ENCODE measurements around the gene ASCL2.

The ASCL2 gene, protein sequence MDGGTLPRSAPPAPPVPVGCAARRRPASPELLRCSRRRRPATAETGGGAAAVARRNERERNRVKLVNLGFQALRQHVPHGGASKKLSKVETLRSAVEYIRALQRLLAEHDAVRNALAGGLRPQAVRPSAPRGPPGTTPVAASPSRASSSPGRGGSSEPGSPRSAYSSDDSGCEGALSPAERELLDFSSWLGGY

DNA sequence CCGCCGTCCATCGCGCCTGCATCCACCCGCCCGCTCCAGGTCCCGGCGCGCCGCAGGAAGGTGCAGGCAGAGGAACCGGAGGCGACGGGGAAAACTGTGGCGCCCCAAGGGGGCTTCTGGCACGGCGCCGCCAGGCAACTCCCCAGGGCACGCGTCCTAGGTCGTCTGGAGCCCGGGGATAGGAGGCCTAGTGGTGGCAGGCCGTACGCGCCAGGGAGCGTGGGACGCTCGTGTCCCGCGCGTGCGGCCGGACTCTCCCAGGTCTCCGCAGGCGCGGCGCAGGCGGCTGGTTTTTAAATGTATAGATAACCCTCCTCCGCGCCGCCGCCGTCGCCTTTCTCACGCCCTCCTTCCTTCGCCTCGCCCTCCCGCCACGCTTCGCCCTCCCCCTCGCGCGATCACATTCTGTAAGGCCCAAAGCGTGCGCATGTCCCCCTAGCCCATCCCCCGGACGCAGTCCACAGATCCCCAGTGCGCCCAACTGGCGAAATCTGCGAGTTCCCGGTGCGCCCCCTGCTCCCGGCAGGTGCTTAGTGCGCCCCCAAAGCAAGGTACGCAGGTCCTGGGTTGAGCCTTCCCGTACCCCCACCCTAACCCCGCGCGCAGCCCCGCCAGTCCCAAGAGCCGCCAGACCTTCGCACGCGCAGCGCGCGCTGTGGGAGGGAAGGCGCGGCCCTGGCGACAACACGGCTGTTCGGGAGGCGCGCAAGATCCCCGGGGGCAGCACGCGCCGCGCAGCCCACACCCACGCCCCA lies at the start of gene ASCL2:
Gene ASCL2, minus strand, starts transcription at position 267 of the 755 bp plus-strand sequence. Its CDS starts 256 bp downstream, at position 11.
- no peak for DNase-seq

DNA sequence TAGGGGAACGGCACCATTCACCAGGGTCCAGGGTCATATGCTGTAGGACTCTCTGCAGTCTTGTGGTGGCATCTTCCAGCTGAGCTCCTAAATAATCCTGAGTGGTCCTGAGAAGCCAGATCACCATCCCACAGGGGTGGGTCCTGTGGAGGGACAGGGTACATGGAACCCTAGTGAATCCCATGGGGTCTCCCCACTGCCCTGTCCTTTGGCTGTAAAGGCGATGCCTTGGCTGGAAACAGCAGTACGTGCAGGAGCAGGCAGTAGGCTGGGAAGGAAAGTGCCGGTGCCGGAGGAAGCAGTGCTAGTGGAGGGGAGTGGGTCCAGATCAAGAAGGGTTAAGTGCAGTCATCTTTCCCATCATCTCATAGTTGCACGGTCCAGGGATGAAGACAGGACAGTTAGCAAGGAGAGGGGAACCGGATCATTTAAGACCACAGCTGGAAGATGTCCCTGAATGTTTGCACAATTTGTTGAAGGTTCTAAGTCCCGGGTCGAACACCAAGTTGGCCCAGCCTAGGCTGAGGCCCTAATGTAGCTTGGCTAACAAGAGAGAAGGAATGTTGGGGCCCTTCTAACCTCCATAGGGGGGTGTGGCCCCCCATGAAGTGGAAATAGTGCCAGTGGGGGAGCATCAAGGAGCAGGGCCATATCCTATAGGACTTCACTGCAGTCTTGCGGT lies 49.5 kb upstream of the ASCL2 start:
- DNase-seq, result no peak

DNA sequence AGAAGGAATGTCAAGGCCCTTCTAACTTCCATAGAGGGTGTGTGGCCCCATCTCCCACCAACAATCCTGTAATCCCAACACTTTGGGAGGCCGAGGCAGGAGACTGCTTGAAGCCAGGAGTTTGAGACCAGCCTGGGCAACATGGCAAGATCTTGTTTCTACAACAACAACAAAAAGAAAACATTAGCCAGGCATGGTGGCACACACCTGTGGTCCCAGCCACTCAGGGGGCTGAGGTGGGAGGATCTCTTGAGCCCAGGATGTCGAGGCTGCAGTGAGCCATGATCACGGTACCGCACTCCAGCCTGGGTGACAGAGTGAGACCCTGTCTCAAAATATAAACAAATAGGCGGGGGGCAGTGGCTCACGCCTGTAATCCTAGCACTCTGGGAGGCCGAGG lies 48.3 kb upstream of the ASCL2 start:
- no peak for DNase-seq

DNA sequence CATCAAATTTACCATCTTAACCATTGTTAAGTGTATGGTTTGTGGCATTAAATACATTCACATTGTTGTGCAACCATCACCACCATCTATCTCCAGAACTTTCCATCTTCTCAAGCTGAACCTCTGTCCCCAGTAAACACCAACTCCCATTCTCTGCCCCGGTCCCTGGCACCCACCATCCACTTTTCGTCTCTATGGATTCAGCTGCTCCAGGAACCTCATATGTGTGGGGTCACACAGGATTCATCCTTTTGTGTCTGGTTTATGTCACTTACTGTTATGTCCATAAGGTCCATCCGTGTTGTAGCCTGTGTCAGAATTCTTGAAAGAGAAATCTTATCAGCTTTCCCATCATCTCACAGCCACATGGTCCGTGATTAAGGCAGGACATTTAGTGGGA lies 47.7 kb upstream of the ASCL2 start:
- no peak for DNase-seq

DNA sequence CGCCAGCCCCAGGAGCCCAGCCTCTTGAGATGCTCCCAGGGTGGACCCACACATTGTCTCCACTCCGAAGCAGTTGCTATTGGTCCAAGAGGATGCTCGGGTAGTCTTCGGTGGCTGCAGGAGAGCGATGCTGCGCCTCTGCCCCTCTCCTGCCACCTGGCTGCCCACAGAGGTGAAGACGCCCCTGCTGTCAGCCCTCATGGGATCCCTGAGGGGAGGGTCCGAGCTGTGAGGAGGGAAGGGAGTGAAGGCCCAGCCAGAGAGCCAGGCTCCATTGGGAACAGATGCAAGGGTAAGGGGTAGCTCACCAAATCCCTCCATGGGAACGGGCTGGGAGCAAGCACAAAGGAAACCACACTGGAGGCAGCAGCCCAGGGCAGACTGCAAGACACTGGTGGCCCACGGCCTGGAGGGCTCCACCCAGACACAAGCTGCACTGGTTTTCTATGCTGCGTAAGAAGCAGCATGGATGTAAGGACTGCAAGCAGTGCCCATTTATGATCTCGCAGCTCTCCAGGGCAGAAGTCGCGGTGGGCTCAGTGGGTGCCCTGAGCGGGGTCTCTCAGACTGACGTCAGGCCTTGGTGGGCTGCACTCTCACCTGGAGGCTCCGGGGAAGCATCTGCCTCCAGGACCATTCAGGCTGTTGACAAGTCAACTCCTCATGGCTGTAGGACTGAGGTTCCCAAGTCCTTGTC lies 47.1 kb upstream of the ASCL2 start:
- DNase-seq, result no peak

DNA sequence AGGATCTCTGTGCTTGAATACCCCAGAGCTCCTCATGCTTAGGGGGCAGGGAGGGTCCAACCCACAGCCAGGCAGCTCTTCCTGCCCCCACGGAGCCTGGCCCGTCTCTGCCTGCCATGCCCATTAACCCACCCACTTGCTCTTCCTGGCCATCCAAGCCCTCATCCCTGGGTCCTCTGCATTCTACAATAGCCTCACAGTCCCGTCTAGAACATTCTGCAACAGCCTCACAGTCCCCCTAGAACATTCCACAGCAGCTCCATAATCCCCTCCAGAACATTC lies 46.5 kb upstream of the ASCL2 start:
- DNase-seq, result no peak

DNA sequence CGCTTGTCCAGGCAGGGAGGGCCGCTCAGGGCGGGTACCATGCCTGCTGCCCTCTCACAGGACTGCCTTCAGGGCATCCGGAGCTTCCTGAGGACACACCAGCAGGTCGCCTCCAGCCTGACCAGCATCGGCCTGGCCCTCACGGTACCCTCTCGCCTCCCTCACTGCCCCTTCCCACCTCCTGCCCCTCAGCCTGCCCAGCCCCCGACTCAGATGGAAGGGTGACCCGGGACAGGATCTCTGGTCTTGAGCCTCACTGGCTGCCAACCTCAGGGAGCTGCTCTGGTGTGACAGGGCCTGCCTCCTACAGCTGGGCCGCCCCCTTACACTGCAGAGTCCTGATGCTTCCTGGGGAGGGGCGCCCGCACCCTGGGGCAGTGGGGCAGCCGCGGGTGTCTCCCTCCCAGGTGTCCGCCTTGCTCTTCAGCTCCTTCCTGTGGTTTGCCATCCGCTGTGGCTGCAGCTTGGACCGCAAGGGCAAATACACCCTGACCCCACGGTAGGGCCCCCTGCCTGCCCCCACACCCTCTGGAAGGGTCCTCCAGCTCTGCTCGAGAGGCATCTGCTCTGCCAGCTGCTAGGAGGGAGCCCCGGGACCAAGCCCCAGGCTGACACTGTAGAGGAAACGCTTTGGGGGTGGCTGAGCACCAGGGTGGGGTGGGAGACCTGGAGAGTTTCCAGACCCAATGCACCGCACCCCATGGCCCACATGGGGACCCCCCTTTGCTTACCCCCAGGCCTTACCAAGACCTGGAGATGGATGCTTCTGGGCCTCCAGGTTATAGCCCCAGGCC lies 46.0 kb upstream of the ASCL2 start:
- no peak for DNase-seq

DNA sequence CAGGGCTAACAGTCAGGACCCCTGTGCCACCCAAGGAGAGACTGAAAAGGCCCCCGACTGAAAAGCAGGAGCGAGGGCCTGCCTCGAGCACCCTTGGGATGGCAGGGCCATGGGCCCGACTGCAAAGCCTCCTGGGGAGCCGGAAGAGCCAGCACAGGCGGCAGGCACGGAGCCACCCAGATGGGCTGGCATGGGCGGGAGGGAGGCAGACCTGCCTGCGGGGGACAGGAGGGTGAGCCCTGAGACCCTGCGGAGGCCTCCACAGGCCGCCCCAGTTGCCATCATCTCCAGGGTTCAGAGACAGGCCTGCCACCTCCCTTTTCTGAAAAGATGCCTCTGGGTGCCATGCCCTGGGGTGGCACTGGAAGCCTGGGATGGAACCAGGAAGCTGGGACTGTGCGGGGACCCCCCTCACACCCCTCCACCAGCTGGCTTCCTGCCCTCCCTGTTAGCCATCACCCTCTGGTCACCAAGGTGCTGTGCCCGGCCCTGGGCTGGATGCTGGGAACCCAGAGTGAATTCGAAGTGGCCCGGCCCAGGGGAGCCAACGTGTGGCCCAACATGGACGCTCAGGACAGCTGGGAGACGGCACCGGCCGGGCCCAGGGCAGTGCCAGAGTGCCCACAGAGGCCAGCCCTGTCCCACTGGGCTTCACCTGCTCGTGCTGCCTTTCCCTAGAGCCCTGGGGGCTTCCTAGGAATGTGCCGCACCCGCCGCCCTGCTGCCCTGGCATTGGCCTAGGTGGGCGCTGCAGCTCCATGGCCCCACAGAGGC lies 45.2 kb upstream of the ASCL2 start:
- no peak for DNase-seq

DNA sequence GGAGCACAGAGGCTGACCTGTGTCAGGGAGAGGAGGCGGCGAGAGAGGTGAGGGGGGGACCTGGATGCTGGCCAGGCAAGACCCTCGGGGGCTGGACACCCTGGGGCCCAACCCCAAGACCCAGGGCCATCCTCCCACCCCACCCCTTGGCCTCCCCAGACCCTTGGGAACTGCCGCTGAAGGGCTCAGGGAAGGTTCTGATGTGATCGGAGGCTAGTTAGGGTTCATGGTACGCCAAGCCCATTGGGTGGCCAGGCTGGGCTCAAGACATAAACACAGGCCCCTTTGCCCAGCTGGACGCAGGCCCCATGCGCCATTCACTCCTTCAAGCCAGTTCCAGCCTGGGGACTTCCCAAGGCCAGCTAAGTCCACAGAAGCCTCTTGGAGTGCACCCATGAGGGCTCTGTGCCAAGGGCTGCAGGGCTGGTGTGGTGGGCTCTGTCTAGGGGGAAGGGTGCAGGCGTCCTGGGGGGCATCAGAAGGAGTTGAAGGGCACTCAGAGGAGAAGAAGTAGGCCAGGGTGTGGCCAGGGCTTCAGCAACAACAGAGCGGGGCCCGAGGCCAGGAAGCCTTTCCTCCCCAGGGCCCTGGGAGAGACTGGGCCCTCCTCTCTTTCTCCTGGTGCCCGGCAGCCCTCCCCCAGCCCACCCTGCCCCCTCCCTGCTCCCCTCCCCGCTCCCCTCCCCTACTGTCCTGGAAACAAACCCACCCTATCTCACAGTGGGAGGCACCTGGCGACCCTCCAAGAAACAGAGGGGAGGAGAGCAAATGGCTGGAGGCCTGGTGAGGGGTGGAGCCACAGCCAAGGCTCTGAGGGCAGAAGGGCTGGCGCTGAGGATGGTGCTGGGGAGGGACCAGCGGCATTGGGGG lies 44.4 kb upstream of the ASCL2 start:
- peak in 51 of 56 donors; percentile 22 to 93 (median 68) for DNase-seq

DNA sequence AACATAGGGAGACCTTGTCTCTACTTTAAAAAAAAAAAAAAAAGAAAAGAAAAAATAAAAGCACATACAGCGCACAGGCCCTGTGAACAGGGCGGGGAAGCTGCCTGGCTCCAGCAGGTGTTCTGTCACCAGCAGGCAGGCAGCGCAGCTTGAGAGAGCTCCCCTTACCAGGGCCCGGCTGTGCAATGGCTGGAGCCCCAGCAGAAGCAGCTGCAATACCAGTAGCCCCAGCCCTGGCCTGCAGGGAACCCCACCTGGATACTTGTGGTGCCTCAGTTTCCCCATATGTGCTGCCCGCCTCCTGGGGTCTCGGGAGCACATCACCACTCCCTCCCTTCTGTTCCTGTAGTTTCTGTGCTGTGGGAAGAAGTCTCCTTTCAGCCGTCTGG lies 43.7 kb upstream of the ASCL2 start:
- no peak for DNase-seq

DNA sequence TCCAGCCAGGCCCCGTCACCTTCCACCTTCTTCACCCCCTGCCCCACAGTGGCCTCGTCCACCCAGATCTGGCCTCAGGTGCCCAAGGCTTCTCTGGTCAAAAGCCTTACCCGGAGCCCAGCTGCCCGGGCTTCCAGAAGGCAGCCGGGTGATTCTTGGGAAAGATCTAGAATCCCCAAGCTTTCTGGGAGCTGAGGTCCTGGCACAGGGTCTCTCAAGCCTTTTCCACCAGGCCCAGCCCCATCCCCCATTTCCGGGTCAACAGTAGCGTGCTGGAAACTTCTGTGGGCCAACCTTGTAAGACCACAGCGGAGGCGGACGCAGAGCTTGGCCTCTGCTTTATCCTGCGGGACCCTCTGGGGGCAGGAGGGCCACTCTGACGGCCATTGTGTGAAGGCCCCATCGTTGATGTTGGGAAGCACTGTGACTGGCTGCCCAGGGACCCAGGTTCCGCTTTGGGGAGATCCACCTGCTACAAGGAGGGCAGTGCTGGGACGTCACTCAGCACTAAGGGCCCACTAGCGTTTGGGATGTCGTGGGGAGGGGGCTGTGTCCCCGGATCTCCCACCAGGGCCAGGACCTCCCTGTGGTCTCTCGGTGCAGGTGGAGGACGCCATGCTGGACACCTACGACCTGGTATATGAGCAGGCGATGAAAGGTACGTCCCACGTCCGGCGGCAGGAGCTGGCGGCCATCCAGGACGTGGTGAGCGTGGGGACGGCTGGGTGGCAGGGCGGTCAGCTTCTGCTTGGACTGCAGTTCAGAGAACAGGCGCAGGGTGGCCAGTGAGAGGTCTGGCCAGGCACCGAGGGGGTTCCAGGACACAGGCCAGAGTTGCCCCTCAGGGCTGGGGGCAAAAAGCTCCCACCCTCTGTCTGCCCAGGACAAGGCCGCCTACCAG lies 42.9 kb upstream of the ASCL2 start:
- DNase-seq, result no peak

DNA sequence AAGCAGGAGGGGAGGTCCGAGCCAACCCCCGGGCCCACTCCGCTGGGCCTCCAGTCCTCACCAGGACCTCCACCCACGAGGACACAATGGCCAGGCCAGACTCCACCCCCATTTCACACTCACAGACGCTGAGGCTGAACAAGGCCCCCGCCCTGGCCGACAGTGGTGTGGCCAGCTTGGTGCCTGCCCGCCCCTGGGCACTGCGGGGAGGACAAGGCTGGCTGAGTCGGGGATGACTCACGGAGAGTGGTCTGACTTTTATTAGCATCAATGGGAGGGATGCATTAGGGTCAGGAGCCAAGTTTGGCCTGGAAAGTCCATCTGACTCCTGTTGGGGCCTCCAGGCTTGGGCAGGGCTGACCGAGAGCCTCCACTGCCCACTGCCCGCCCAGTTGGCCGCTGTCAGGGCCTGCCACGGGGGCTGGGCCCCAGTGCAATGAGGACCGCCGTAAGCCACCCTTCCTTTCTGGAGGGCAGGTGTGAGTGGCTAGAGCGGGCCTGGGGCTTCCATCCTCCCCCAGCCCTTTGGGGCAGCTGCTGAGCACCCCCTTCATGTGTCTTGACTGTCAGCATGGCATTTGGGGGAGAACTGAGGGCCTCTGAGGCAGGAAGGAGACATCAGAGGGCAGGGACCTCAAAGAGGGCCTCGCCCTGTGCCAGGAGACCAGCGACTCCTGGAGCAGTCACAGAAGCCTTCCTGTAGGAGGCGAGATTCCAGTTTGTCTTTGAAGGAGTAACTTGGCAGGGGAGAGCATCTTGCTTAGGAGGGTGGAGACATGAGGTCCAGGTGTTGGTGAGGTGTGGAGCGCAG lies 42.0 kb upstream of the ASCL2 start:
- no peak for DNase-seq

DNA sequence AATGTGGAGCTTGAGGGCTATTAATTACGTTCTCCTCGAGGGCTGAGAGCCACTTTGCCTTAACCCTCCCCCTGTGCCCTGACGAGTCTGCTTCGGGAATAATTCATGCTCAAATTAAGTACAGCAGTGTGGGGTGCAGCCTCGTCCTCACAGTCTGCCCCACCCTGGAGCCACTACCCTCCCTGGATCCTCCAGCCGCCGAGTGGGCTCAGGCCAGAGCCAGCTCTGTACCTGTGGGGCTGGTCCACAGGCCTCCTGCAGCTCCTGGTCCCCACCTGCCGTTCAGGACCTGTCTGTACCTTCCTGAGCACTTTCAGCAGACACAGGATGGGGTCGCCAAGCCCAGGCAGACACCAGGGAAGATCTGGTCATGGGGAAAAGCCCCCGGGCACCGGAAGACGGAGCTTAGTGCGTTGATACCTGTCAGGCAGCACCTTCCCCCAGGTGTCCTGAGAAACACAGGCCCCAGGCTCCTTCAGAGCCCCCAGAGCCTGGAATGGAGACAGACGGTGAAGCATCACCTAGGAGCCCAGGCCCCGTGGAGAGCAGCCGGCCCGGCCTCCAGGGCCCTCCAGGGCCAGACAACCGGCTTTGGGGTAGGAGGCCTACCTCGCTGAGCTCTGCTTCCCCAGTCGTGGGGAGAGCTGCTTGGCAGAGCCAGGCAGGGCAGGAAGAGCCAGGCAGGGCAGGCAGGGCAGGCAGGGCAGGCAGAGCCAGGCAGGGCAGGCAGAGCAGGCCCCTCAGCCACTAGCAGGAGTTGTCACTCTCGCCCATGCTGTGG lies 41.2 kb upstream of the ASCL2 start:
- no peak for DNase-seq

DNA sequence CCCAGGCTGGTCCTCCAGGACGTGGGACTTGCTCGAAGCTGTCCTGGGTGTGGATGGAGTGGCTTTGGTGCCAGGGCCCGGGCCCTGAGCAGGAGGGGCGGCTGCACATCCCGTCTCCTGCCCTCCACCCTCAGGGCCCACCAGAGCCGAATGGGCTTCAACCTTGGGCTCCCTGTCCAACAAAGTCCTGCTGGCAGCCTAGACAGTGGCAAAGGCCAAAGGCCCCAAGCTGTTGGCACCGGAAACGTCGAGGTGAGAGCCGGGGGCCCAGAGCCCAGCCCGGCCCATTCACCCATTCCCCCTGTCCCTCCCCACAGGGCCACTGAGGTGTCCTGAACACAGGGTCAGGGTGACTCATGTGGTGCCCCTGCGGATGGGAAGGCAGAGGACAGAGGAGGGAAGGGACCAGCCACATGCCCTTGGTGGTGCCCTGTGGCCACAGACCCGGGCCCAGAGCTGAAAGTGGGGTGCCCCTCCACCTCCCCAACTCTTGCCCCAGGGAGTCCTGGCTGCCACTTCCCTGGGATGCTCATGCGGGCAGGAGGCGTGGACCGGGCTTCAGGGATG lies 40.5 kb upstream of the ASCL2 start:
- no peak for DNase-seq

DNA sequence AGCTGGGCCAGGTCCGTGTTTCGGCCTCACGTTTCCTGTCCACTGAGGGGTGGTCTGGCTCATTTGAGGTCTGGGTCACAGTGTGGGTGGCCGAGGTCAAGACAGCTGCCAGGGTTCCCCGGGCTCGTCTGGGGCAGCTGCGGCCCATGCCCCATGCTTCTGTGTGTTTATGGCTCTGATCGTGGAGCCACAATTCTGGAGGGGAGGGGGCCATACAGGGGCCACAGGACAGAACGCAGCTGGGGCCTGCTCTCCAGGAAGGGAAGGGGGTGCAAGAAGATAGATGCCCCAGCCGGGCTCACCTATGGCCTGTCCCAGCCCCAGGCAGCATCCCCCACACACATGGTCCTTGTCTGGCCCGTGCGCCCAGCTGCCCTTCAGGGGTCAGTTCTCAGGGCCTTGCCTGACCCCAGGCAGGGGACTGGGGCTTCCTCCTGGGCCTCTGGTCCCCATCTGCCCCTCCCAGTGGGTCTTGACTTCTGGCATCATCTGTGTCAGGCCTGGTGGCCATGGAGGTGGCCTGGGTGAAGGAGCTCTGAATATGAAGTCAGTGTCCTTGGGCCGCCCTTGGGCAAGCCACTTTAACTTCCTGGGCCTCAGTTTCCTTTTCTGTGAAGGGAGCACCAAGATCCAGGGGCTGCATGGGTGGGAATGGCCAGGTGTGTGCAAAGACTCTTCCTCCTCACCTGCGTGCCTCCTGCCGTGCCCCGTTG lies 39.8 kb upstream of the ASCL2 start:
- no peak for DNase-seq

All from amygdala (tissue), 56 donors.